GM12865 (cell line): ENCODE measurements around the gene PHF21B.

ENCODE experiments used
- DNase-seq: peaks from one replicate; pipeline ENCODE4 v3.0.0; 2010; ENCODE audit warnings: low read depth
- H3K4me3 ChIP-seq: 2 replicates; pipeline ENCODE4 v1.5.1; 2011; ENCODE audit warnings: mild to moderate bottlenecking, low read depth, low read length, control low read depth
- TF ChIP-seq, protein P1 (sequence below): IDR thresholded peaks from 2 replicates; pipeline ENCODE4 v1.5.1; 2011; ENCODE audit warnings: low read length, control low read depth, low read depth, inconsistent platforms; ENCODE audit not compliant: insufficient read depth; ENCODE audit errors: missing control alignments

PHF21B gene

DNA sequence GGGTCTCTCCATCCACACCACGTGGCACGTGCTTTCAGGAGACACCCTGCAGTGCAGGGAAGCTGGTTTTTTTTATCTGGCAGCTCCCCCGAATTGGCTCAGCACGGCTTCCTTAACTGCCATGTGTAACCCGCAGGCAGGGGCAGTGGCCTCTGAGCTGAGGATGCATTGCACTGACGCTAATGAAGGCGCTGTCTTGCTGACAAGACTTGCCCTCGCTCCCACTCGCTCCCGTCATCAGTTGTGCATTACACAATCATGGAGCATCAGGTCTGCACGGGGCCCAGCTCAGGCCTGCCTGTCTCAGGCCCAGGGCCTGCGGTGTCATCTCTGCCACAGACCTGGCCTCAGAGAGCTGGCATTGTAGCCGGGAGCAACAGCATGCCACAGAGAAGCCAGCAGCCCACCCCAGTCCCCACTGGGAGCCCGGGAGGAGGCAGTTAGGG lies 161.5 kb downstream of the PHF21B start:
- TF ChIP-seq, protein P1, sequence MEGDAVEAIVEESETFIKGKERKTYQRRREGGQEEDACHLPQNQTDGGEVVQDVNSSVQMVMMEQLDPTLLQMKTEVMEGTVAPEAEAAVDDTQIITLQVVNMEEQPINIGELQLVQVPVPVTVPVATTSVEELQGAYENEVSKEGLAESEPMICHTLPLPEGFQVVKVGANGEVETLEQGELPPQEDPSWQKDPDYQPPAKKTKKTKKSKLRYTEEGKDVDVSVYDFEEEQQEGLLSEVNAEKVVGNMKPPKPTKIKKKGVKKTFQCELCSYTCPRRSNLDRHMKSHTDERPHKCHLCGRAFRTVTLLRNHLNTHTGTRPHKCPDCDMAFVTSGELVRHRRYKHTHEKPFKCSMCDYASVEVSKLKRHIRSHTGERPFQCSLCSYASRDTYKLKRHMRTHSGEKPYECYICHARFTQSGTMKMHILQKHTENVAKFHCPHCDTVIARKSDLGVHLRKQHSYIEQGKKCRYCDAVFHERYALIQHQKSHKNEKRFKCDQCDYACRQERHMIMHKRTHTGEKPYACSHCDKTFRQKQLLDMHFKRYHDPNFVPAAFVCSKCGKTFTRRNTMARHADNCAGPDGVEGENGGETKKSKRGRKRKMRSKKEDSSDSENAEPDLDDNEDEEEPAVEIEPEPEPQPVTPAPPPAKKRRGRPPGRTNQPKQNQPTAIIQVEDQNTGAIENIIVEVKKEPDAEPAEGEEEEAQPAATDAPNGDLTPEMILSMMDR = no peak
- DNase-seq = no peak
- H3K4me3 ChIP-seq = no peak overlapping the region

- TF ChIP-seq, protein P1 = no peak
- H3K4me3 ChIP-seq = no peak overlapping the region
- DNase-seq = no peak
Observed at GRCh38 chr22:44847892-44848291, 161.9 kb downstream of the PHF21B start.

DNA sequence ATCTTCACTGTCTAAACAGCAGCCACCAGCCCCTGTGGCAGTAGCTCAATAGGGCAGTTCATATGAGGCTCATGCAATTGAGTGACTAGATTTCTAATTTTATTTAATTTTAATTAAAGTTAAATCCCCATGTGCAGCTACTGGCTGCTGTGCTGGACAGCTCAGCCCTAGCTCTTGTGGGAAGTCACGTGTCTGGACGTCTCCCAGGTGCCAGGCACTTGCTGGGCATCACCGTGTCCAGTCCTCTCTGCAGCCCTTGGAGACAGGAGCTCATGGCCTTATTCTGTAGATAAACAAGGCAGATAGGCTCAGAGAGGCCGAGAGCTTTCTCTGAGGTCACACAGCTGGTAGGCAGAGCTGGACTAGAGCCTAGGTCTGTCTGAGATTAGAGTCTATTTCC lies 162.4 kb downstream of the PHF21B start:
- no peak overlapping the region for H3K4me3 ChIP-seq
- no peak for DNase-seq
- TF ChIP-seq, protein P1 = no peak

GRCh38 chr22:44846726-44847275 lies 163.0 kb downstream of the PHF21B start:
- no peak for DNase-seq
- H3K4me3 ChIP-seq = no peak overlapping the region
- TF ChIP-seq, protein P1 = no peak

GRCh38 chr22:44845796-44846720 lies 163.7 kb downstream of the PHF21B start:
- H3K4me3 ChIP-seq = no peak overlapping the region
- TF ChIP-seq, protein P1 = no peak
- DNase-seq = no peak

DNA sequence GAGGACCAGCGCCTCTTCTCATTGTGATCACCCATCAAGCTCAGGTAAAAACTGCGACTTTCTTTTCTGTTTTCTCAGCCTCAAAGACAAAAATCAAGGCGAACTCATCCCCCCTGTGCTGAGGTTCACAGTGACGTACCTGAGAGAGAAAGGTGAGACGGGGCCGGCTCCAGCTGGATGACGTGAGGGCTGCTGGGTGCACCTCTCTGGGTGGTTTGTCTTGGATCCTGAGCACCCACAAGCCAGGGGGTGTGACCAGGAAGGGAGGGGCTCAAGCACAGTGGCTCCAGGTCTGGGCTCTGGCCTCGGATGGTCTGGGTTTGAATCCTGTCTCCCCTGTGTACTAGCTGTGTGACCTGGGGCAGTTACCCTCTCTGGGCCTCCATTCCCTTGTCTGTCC lies 164.6 kb downstream of the PHF21B start:
- TF ChIP-seq, protein P1 = no peak
- DNase-seq = no peak
- no peak overlapping the region for H3K4me3 ChIP-seq

- no peak for DNase-seq
- no peak overlapping the region for H3K4me3 ChIP-seq
- TF ChIP-seq, protein P1 = no peak
Observed at GRCh38 chr22:44842417-44842816, 167.4 kb downstream of the PHF21B start.
